ENCODE results near the gene PERM1. TPM values are rescaled to one million over a fixed set of nuclear protein-coding genes. Genes with fewer than 3 reads are reported as not detected.

PERM1 gene
- total and polyA plus RNA-seq, 2 of the 13 experiments (the other 11 are each of a cell fraction or from before 2014, with no cell fraction given) = 0.04 to 0.29 TPM

DNA sequence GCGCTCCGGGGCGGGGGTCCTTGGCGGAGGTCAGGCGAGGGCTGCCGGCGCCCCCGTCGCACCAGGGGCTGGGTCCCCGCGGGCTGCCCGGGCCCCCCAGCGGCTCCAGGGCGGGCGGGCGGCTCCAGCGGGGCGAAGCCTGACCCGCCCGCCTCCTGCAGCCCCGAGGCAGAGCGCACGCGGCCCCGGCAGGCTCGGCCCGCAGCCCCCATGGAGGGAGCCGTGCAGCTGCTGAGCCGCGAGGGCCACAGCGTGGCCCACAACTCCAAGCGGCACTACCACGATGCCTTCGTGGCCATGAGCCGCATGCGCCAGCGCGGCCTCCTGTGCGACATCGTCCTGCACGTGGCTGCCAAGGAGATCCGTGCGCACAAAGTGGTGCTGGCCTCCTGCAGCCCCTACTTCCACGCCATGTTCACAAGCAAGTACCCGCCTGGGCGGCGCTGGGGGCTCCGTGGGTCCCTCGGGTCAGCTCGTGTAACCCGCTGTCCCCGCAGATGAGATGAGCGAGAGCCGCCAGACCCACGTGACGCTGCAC is 20.7 kb downstream of the PERM1 start (continued):
- TF ChIP-seq, protein P1, sequence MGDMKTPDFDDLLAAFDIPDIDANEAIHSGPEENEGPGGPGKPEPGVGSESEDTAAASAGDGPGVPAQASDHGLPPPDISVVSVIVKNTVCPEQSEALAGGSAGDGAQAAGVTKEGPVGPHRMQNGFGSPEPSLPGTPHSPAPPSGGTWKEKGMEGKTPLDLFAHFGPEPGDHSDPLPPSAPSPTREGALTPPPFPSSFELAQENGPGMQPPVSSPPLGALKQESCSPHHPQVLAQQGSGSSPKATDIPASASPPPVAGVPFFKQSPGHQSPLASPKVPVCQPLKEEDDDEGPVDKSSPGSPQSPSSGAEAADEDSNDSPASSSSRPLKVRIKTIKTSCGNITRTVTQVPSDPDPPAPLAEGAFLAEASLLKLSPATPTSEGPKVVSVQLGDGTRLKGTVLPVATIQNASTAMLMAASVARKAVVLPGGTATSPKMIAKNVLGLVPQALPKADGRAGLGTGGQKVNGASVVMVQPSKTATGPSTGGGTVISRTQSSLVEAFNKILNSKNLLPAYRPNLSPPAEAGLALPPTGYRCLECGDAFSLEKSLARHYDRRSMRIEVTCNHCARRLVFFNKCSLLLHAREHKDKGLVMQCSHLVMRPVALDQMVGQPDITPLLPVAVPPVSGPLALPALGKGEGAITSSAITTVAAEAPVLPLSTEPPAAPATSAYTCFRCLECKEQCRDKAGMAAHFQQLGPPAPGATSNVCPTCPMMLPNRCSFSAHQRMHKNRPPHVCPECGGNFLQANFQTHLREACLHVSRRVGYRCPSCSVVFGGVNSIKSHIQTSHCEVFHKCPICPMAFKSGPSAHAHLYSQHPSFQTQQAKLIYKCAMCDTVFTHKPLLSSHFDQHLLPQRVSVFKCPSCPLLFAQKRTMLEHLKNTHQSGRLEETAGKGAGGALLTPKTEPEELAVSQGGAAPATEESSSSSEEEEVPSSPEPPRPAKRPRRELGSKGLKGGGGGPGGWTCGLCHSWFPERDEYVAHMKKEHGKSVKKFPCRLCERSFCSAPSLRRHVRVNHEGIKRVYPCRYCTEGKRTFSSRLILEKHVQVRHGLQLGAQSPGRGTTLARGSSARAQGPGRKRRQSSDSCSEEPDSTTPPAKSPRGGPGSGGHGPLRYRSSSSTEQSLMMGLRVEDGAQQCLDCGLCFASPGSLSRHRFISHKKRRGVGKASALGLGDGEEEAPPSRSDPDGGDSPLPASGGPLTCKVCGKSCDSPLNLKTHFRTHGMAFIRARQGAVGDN (CRISPR knock-in tag; IDR thresholded peaks at IDR 0.05) = peak; percentile 73
- peak; percentile 33; the same call in 1 of the 2 replicates for TF ChIP-seq RBFOX2 (IDR thresholded peaks at IDR 0.05; ENCODE audit: low read depth, low read length)
- TF ChIP-seq, protein P2, sequence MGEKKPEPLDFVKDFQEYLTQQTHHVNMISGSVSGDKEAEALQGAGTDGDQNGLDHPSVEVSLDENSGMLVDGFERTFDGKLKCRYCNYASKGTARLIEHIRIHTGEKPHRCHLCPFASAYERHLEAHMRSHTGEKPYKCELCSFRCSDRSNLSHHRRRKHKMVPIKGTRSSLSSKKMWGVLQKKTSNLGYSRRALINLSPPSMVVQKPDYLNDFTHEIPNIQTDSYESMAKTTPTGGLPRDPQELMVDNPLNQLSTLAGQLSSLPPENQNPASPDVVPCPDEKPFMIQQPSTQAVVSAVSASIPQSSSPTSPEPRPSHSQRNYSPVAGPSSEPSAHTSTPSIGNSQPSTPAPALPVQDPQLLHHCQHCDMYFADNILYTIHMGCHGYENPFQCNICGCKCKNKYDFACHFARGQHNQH (CRISPR knock-in tag; IDR thresholded peaks at IDR 0.05) = peak; percentile 16; the same call in 1 of the 2 replicates
- TF ChIP-seq MYC (CRISPR knock-in tag; IDR thresholded peaks at IDR 0.05; ENCODE audit: borderline replicate concordance) = 0 out of 2 replicates have a peak, but pooled peaks have one; percentile 33
- peak; percentile 37 for TF ChIP-seq ZFX (CRISPR knock-in tag; IDR thresholded peaks at IDR 0.05; ENCODE audit: low read depth)
- TF ChIP-seq, protein P3, sequence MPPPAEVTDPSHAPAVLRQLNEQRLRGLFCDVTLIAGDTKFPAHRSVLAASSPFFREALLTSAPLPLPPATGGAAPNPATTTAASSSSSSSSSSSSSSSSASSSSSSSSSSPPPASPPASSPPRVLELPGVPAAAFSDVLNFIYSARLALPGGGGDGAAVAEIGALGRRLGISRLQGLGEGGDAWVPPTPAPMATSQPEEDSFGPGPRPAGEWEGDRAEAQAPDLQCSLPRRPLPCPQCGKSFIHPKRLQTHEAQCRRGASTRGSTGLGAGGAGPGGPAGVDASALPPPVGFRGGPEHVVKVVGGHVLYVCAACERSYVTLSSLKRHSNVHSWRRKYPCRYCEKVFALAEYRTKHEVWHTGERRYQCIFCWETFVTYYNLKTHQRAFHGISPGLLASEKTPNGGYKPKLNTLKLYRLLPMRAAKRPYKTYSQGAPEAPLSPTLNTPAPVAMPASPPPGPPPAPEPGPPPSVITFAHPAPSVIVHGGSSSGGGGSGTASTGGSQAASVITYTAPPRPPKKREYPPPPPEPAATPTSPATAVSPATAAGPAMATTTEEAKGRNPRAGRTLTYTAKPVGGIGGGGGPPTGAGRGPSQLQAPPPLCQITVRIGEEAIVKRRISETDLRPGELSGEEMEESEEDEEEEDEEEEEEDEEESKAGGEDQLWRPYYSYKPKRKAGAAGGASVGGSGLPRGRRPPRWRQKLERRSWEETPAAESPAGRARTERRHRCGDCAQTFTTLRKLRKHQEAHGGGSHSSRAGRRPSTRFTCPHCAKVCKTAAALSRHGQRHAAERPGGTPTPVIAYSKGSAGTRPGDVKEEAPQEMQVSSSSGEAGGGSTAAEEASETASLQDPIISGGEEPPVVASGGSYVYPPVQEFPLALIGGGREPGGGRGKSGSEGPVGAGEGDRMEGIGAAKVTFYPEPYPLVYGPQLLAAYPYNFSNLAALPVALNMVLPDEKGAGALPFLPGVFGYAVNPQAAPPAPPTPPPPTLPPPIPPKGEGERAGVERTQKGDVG (CRISPR knock-in tag; IDR thresholded peaks at IDR 0.05; ENCODE audit: borderline replicate concordance) = peak; percentile 56; the same call in 1 of the 2 replicates
- TF ChIP-seq, protein P4, sequence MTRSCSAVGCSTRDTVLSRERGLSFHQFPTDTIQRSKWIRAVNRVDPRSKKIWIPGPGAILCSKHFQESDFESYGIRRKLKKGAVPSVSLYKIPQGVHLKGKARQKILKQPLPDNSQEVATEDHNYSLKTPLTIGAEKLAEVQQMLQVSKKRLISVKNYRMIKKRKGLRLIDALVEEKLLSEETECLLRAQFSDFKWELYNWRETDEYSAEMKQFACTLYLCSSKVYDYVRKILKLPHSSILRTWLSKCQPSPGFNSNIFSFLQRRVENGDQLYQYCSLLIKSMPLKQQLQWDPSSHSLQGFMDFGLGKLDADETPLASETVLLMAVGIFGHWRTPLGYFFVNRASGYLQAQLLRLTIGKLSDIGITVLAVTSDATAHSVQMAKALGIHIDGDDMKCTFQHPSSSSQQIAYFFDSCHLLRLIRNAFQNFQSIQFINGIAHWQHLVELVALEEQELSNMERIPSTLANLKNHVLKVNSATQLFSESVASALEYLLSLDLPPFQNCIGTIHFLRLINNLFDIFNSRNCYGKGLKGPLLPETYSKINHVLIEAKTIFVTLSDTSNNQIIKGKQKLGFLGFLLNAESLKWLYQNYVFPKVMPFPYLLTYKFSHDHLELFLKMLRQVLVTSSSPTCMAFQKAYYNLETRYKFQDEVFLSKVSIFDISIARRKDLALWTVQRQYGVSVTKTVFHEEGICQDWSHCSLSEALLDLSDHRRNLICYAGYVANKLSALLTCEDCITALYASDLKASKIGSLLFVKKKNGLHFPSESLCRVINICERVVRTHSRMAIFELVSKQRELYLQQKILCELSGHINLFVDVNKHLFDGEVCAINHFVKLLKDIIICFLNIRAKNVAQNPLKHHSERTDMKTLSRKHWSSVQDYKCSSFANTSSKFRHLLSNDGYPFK (CRISPR knock-in tag; IDR thresholded peaks at IDR 0.05; ENCODE audit: borderline replicate concordance) = no peak
- TF ChIP-seq ZBTB38 (CRISPR knock-in tag; IDR thresholded peaks at IDR 0.05) = peak; percentile 85
- no peak for TF ChIP-seq JUNB (CRISPR knock-in tag; IDR thresholded peaks at IDR 0.05; ENCODE audit: borderline replicate concordance)
- TF ChIP-seq ZNF383 (CRISPR knock-in tag; IDR thresholded peaks at IDR 0.05; ENCODE audit: borderline replicate concordance) = no peak
- no peak for TF ChIP-seq PATZ1 (CRISPR knock-in tag; IDR thresholded peaks at IDR 0.05)
